SH-SY5Y (cell line): ENCODE data around the gene CREG2.

Source experiments
- GATA2 ChIP-seq: IDR thresholded peaks from 2 replicates; pipeline ENCODE4 v1.6.1; 2011; ENCODE audit warnings: mild to moderate bottlenecking, low read depth, low read length
- GATA3 ChIP-seq: IDR thresholded peaks from 2 replicates; pipeline ENCODE4 v1.6.1; 2011; ENCODE audit warnings: low read depth, mild to moderate bottlenecking, low read length, moderate library complexity

CREG2 gene

GRCh38 chr2:101399021-101399799 is 11.9 kb upstream of the CREG2 start:
- TF ChIP-seq GATA2 (no peak), GATA3 (no peak)

- no peak for TF ChIP-seq GATA2
- TF ChIP-seq GATA3, result no peak
Measured at GRCh38 chr2:101398116-101398821, 11.0 kb upstream of the CREG2 start.

- TF ChIP-seq GATA2, result no peak
- TF ChIP-seq GATA3, result no peak
Measured at GRCh38 chr2:101396316-101396717, 9.0 kb upstream of the CREG2 start.

GRCh38 chr2:101395545-101396315 is 8.4 kb upstream of the CREG2 start:
- TF ChIP-seq GATA3 (no peak), GATA2 (no peak)

GRCh38 chr2:101388232-101388631 is 929 bp upstream of the CREG2 start:
- TF ChIP-seq GATA3 (no peak), GATA2 (no peak)

- TF ChIP-seq GATA2 (no peak), GATA3 (no peak)
Measured at GRCh38 chr2:101386599-101387150, 628 bp downstream of the CREG2 start.

- TF ChIP-seq GATA3 (no peak), GATA2 (no peak)
Measured at GRCh38 chr2:101383016-101383541, 4.2 kb downstream of the CREG2 start.

GRCh38 chr2:101382442-101382841 is 4.9 kb downstream of the CREG2 start:
- no peak for TF ChIP-seq GATA2
- no peak for TF ChIP-seq GATA3

- TF ChIP-seq GATA2 (no peak), GATA3 (no peak)
Measured at GRCh38 chr2:101380376-101380775, 6.9 kb downstream of the CREG2 start.

GRCh38 chr2:101379091-101379490 is 8.2 kb downstream of the CREG2 start:
- TF ChIP-seq GATA3 (no peak), GATA2 (no peak)

- TF ChIP-seq GATA2 (no peak), GATA3 (no peak)
Measured at GRCh38 chr2:101375653-101376052, 11.7 kb downstream of the CREG2 start.

GRCh38 chr2:101374821-101375561 is 12.3 kb downstream of the CREG2 start:
- TF ChIP-seq GATA3 (no peak), GATA2 (no peak)

- TF ChIP-seq GATA3 (no peak), GATA2 (no peak)
Measured at GRCh38 chr2:101372792-101373191, 14.5 kb downstream of the CREG2 start.

- TF ChIP-seq GATA2 (no peak), GATA3 (no peak)
Measured at GRCh38 chr2:101371636-101372035, 15.7 kb downstream of the CREG2 start.
